Measurements from ENCODE around the gene NALCN.

GRCh38 chr13:101327871-101328270 is 88.4 kb downstream of the NALCN start:
- TF ChIP-seq TAF1 (IDR thresholded peaks at IDR 0.05; ENCODE audit: borderline replicate concordance, low read depth, low read length) (no peak), POLR2AphosphoS5 (IDR thresholded peaks at IDR 0.05; ENCODE audit: low read depth, low read length) (no peak)
